HCT116 (cell line): ENCODE data around the gene RHOG. TPM values are rescaled to one million over a fixed set of nuclear protein-coding genes. Genes with fewer than 3 reads are reported as not detected.

Source experiments
- ATAC-seq: fragments of 200-7000 bp; cut with Tn5 transposase; 2 replicates; pipeline ENCODE4 v1.9.1; 2020; ENCODE audit warnings: mild to moderate bottlenecking, moderate library complexity
- BruUV-seq: library from RNA; stranded (reverse); fragments of 400-500 nt; replicated peaks from 2 replicates; lab custom pipeline; 2021; lab: Mats Ljungman, UMichigan
- CTCF ChIA-PET: fragments of 300-600 bp; sonication (Branson Sonifier 250); formaldehyde crosslinking; loops from one replicate; lab custom pipeline; 2021; ENCODE audit warnings: antibody characterized with exemption; lab: Charles Lee
- POLR2A ChIA-PET: fragments of 300-600, 350-600 bp; sonication (Branson Sonifier 250); formaldehyde crosslinking; loops from one replicate; lab custom pipeline; 2021; ENCODE audit warnings: antibody characterized with exemption; lab: Charles Lee
- RAD21 ChIA-PET, 2 experiments: fragments of 300-600 bp; sonication (Branson Sonifier 250); formaldehyde crosslinking; loops; one replicate each; lab custom pipeline; 2023; ENCODE audit warnings: low total read pairs in 2 of 2; ENCODE audit not compliant: uncharacterized antibody in 2 of 2, unreplicated experiment in 2 of 2, low non-redundant PET in 1 of 2; lab: Charles Lee
- DNase-seq: peaks from one replicate; pipeline ENCODE4 v3.0.0-alpha.2; 2010; ENCODE audit warnings: low read depth, low spot score
- H2AFZ ChIP-seq: fragments of 200-600 bp; shearing (Covaris generic), sonication (generic); 2 replicates; pipeline ENCODE4 v1.6.1; 2017; ENCODE audit warnings: low read depth, mixed run types, mixed read lengths, antibody characterized with exemption, low read length; ENCODE audit not compliant: poor library complexity, severe bottlenecking
- H3K27ac ChIP-seq: 2 replicates; pipeline ENCODE4 v1.5.1; 2012; ENCODE audit warnings: low read depth, low read length
- H3K27me3 ChIP-seq: fragments of 200-600 bp; sonication (generic); 2 replicates; pipeline ENCODE4 v1.6.1; 2016; ENCODE audit warnings: mixed run types, low read length, mixed read lengths; ENCODE audit not compliant: insufficient read depth
- H3K36me3 ChIP-seq, 2 experiments: fragments of 200-500 bp in 1 of 2; fragments of 200-600 bp in 1 of 2; sonication (Bioruptor generic) in 1 of 2; sonication (generic) in 1 of 2; 2 replicates each; pipeline versions ENCODE4 v1.5.1 to v1.6.1; 2014 to 2016; ENCODE audit warnings: low read length in 2 of 2, inconsistent platforms in 1 of 2, mixed read lengths in 1 of 2, mixed run types in 1 of 2; ENCODE audit not compliant: insufficient read depth in 2 of 2, control insufficient read depth in 1 of 2
- H3K4me1 ChIP-seq, 2 experiments: fragments of 200-600 bp in 1 of 2; sonication (generic) in 1 of 2; 2 replicates each; pipeline versions ENCODE4 v1.5.1 to v1.6.1; 2012 to 2017; ENCODE audit warnings: low read length in 2 of 2, inconsistent platforms in 1 of 2, mild to moderate bottlenecking in 1 of 2, mixed read lengths in 1 of 2, mixed run types in 1 of 2, moderate library complexity in 1 of 2; ENCODE audit not compliant: insufficient read depth in 2 of 2, control insufficient read depth in 1 of 2
- H3K4me2 ChIP-seq: fragments of 200-600 bp; sonication (generic); 2 replicates; pipeline ENCODE4 v1.6.1; 2017; ENCODE audit warnings: mixed run types, low read length, mixed read lengths
- H3K4me3 ChIP-seq, 2 experiments: fragments of 200-600 bp in 1 of 2; sonication (generic) in 1 of 2; replicated peaks in 1 of 2; 2 replicates each; pipeline ENCODE4 v1.5.1; 2011 to 2016; ENCODE audit warnings: low read length in 2 of 2, control low read depth in 1 of 2, low read depth in 1 of 2, mild to moderate bottlenecking in 1 of 2, mixed read lengths in 1 of 2, mixed run types in 1 of 2
- H3K79me2 ChIP-seq: fragments of 200-600 bp; sonication (generic); 2 replicates; pipeline ENCODE4 v1.6.1; 2017; ENCODE audit warnings: mild to moderate bottlenecking, mixed run types, low read length, moderate library complexity, mixed read lengths; ENCODE audit not compliant: insufficient read depth
- H3K9ac ChIP-seq: fragments of 200-600 bp; sonication (generic); 2 replicates; pipeline ENCODE4 v1.6.1; 2016; ENCODE audit warnings: low read length, mixed read lengths
- H3K9me2 ChIP-seq: fragments of 200-600 bp; sonication (generic), shearing (Covaris generic); 2 replicates; pipeline ENCODE4 v1.6.1; 2017; ENCODE audit warnings: mixed run types, mild to moderate bottlenecking, moderate library complexity; ENCODE audit not compliant: insufficient read depth
- H3K9me3 ChIP-seq, 2 experiments: fragments of 200-500 bp in 1 of 2; fragments of 200-600 bp in 1 of 2; sonication (Bioruptor generic) in 1 of 2; sonication (generic) in 1 of 2; 2 replicates each; pipeline ENCODE4 v1.6.1; 2014 to 2017; ENCODE audit warnings: low read length in 2 of 2, mixed read lengths in 2 of 2, inconsistent platforms in 1 of 2, low read depth in 1 of 2, mild to moderate bottlenecking in 1 of 2, mixed run types in 1 of 2, moderate library complexity in 1 of 2; ENCODE audit not compliant: control insufficient read depth in 1 of 2, insufficient read depth in 1 of 2
- H4K20me1 ChIP-seq: fragments of 200-600 bp; sonication (generic), shearing (Covaris generic); 2 replicates; pipeline ENCODE4 v1.6.1; 2017; ENCODE audit warnings: mixed run types, mild to moderate bottlenecking, moderate library complexity; ENCODE audit not compliant: insufficient read depth
- CEBPB ChIP-seq: IDR thresholded peaks from 2 replicates; pipeline ENCODE4 v1.6.1; 2012; ENCODE audit warnings: low read depth
- EGR1 ChIP-seq: IDR thresholded peaks from 2 replicates; pipeline ENCODE4 v1.6.1; 2012; ENCODE audit warnings: low read depth
- ELF1 ChIP-seq: IDR thresholded peaks from 2 replicates; pipeline ENCODE4 v1.6.1; 2012; ENCODE audit warnings: low read depth, borderline replicate concordance
- EZH2 ChIP-seq: fragments of 200-600 bp; sonication (generic); IDR thresholded peaks from 2 replicates; pipeline ENCODE4 v1.6.1; 2017; ENCODE audit warnings: antibody characterized with exemption, mixed run types
- EZH2phosphoT487 ChIP-seq: fragments of 200-600 bp; IDR thresholded peaks from 2 replicates; pipeline ENCODE4 v1.6.1; 2018; ENCODE audit warnings: antibody characterized with exemption, borderline replicate concordance
- POLR2A ChIP-seq: IDR thresholded peaks from 2 replicates; pipeline ENCODE4 v1.7.0; 2011; ENCODE audit warnings: borderline replicate concordance; ENCODE audit not compliant: insufficient read depth, insufficient read length; ENCODE audit errors: extremely low read depth
- RAD21 ChIP-seq: IDR thresholded peaks from 2 replicates; pipeline ENCODE4 v1.6.1; 2012; ENCODE audit warnings: low read depth, mild to moderate bottlenecking
- SP1 ChIP-seq: IDR thresholded peaks from 2 replicates; pipeline ENCODE4 v1.6.1; 2012; ENCODE audit warnings: low read depth
- SRF ChIP-seq: IDR thresholded peaks from 2 replicates; pipeline ENCODE4 v1.6.1; 2012; ENCODE audit warnings: low read depth
- TCF7L2 ChIP-seq: IDR thresholded peaks from 2 replicates; pipeline ENCODE4 v1.7.0; 2011; ENCODE audit warnings: borderline replicate concordance, inconsistent platforms; ENCODE audit not compliant: insufficient read depth, insufficient read length; ENCODE audit errors: extremely low read depth
- YY1 ChIP-seq: IDR thresholded peaks from 2 replicates; pipeline ENCODE4 v1.6.1; 2011; ENCODE audit warnings: low read length, low read depth, moderate library complexity, mild to moderate bottlenecking; ENCODE audit not compliant: insufficient replicate concordance; ENCODE audit errors: extremely low read depth
- ZFX ChIP-seq: fragments of 450-650 bp; IDR thresholded peaks from 2 replicates; pipeline ENCODE4 v1.6.1; 2017
- ZNF274 ChIP-seq: fragments of 200-500 bp; sonication (Bioruptor generic); IDR thresholded peaks from 2 replicates; pipeline ENCODE4 v1.6.1; 2014; ENCODE audit warnings: mild to moderate bottlenecking, low read depth, low read length, inconsistent platforms
- intact Hi-C: fragments of 100-400 bp; cut with micrococcal nuclease; formaldehyde crosslinking; loops from 2 replicates; pipeline ENCODE4 v1.10.0; 2022
- total RNA-seq: library from RNA; stranded (reverse); gene quantifications from one replicate; pipeline ENCODE4 v1.2.1, GENCODE V29; 2021; ENCODE audit not compliant: unreplicated experiment
- TF ChIP-seq, protein P1 (sequence below): IDR thresholded peaks from 2 replicates; pipeline ENCODE4 v1.6.1; 2012; ENCODE audit warnings: low read depth
- TF ChIP-seq, protein P2 (sequence below): IDR thresholded peaks from 2 replicates; pipeline ENCODE4 v1.6.1; 2012
- TF ChIP-seq, protein P3 (sequence below): IDR thresholded peaks from 2 replicates; pipeline ENCODE4 v1.6.1; 2011; ENCODE audit warnings: mild to moderate bottlenecking, low read length, moderate library complexity; ENCODE audit not compliant: insufficient replicate concordance; ENCODE audit errors: extremely low read depth
- TF ChIP-seq, protein P4 (sequence below), 3 experiments: fragments of 200-600 bp in 1 of 3; sonication (generic) in 1 of 3; IDR thresholded peaks in 2 of 3; conservative IDR thresholded peaks in 1 of 3; 2 replicates each; pipeline ENCODE4 v1.5.1; 2012 to 2017; ENCODE audit warnings: low read depth in 2 of 3, low read length in 2 of 3, antibody characterized with exemption in 1 of 3, borderline replicate concordance in 1 of 3, control low read depth in 1 of 3, mild to moderate bottlenecking in 1 of 3, mixed read lengths in 1 of 3, mixed run types in 1 of 3, moderate library complexity in 1 of 3; ENCODE audit not compliant: insufficient read depth in 1 of 3

Gene RHOG
- total RNA-seq, 1 experiment from 2014 or later, result 49.1 TPM

DNA sequence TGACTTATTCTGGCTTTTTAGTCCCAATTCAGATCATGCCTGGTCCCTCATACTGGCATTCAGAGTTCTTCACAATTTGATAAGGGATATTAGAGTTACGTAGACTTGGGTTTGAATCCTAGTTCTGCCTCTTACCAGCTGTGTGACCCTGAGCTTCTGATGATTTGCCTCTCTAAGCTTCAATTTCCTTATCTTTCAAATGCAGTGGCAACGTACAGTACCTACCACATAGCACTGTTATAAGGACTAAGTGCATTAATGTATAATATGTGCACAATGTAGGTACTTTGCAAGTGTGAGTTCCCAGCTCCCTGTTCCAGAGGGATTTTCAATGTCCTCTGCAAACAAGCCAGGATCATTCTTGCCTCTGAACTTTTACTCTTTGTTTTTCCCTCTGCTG lies 7.3 kb downstream of the RHOG start:
- POLR2A ChIA-PET, result no interaction called here
- H3K4me2 ChIP-seq, result no peak overlapping the region
- H3K9me2 ChIP-seq, result no peaks in the 10 kb centered on the region
- BruUV-seq, result no TSS peak
- RAD21 ChIA-PET, result no interaction called here
- CTCF ChIA-PET, result no interaction called here
- H3K27me3 ChIP-seq, result no peaks in the 10 kb centered on the region
- H3K4me3 ChIP-seq, result no peak overlapping the region
- H3K27ac ChIP-seq, result no peak overlapping the region
- no peak for ATAC-seq
- DNase-seq, result no peak
- peaks cover 88% of the 10 kb centered on the region for H3K79me2 ChIP-seq
- TF ChIP-seq ELF1 (no peak), SP1 (no peak), SRF (no peak), EZH2 (no peak), POLR2A (no peak), ZNF274 (no peak), EGR1 (no peak), CEBPB (no peak), TCF7L2 (no peak), YY1 (no peak), EZH2phosphoT487 (no peak), ZFX (no peak), RAD21 (no peak)
- TF ChIP-seq, protein P1, sequence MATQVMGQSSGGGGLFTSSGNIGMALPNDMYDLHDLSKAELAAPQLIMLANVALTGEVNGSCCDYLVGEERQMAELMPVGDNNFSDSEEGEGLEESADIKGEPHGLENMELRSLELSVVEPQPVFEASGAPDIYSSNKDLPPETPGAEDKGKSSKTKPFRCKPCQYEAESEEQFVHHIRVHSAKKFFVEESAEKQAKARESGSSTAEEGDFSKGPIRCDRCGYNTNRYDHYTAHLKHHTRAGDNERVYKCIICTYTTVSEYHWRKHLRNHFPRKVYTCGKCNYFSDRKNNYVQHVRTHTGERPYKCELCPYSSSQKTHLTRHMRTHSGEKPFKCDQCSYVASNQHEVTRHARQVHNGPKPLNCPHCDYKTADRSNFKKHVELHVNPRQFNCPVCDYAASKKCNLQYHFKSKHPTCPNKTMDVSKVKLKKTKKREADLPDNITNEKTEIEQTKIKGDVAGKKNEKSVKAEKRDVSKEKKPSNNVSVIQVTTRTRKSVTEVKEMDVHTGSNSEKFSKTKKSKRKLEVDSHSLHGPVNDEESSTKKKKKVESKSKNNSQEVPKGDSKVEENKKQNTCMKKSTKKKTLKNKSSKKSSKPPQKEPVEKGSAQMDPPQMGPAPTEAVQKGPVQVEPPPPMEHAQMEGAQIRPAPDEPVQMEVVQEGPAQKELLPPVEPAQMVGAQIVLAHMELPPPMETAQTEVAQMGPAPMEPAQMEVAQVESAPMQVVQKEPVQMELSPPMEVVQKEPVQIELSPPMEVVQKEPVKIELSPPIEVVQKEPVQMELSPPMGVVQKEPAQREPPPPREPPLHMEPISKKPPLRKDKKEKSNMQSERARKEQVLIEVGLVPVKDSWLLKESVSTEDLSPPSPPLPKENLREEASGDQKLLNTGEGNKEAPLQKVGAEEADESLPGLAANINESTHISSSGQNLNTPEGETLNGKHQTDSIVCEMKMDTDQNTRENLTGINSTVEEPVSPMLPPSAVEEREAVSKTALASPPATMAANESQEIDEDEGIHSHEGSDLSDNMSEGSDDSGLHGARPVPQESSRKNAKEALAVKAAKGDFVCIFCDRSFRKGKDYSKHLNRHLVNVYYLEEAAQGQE, result no peak
- TF ChIP-seq, protein P2, sequence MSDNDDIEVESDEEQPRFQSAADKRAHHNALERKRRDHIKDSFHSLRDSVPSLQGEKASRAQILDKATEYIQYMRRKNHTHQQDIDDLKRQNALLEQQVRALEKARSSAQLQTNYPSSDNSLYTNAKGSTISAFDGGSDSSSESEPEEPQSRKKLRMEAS, result no peak
- TF ChIP-seq, protein P3, sequence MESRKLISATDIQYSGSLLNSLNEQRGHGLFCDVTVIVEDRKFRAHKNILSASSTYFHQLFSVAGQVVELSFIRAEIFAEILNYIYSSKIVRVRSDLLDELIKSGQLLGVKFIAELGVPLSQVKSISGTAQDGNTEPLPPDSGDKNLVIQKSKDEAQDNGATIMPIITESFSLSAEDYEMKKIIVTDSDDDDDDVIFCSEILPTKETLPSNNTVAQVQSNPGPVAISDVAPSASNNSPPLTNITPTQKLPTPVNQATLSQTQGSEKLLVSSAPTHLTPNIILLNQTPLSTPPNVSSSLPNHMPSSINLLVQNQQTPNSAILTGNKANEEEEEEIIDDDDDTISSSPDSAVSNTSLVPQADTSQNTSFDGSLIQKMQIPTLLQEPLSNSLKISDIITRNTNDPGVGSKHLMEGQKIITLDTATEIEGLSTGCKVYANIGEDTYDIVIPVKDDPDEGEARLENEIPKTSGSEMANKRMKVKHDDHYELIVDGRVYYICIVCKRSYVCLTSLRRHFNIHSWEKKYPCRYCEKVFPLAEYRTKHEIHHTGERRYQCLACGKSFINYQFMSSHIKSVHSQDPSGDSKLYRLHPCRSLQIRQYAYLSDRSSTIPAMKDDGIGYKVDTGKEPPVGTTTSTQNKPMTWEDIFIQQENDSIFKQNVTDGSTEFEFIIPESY, result no peak
- TF ChIP-seq, protein P4, sequence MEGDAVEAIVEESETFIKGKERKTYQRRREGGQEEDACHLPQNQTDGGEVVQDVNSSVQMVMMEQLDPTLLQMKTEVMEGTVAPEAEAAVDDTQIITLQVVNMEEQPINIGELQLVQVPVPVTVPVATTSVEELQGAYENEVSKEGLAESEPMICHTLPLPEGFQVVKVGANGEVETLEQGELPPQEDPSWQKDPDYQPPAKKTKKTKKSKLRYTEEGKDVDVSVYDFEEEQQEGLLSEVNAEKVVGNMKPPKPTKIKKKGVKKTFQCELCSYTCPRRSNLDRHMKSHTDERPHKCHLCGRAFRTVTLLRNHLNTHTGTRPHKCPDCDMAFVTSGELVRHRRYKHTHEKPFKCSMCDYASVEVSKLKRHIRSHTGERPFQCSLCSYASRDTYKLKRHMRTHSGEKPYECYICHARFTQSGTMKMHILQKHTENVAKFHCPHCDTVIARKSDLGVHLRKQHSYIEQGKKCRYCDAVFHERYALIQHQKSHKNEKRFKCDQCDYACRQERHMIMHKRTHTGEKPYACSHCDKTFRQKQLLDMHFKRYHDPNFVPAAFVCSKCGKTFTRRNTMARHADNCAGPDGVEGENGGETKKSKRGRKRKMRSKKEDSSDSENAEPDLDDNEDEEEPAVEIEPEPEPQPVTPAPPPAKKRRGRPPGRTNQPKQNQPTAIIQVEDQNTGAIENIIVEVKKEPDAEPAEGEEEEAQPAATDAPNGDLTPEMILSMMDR (IDR thresholded peaks at IDR 0.05 in 2 of 3, conservative IDR thresholded peaks at IDR 0.05 in 1 of 3; ENCODE audit: borderline replicate concordance in 1 of 3, insufficient read depth in 1 of 3, low read depth in 2 of 3, low read length in 2 of 3), result no peak
- TF ChIP-seq, all 23 proteins: peak for 0
- Histone ChIP-seq H3K9me3 (no peaks in the 10 kb centered on the region), H2AFZ (no peak overlapping the region), H4K20me1 (no peaks in the 10 kb centered on the region), H3K9ac (no peak overlapping the region), H3K4me1 (peaks cover 0 to 10% of the 10 kb centered on the region in 2 experiments; a peak in 1 of 4 replicates), H3K36me3 (peaks cover 7 to 13% of the 10 kb centered on the region in 2 experiments; a peak in 2 of 4 replicates)
- intact Hi-C loops, result no loop called here
